Left ventricle myocardium inferior (tissue), 1 donor: ENCODE data around the gene PPP1R14B. TPM values are rescaled to one million over a fixed set of nuclear protein-coding genes. Genes with fewer than 3 reads are reported as not detected.

Experiments
- DNase-seq: peaks from one replicate; pipeline ENCODE4 v3.0.0-alpha.2; 2020
- H3K27ac ChIP-seq: fragments of 200-600 bp; replicated peaks from 2 replicates; pipeline ENCODE4 v1.8.0; 2021
- H3K27me3 ChIP-seq: fragments of 200-600 bp; 2 replicates; pipeline ENCODE4 v1.8.0; 2021; ENCODE audit warnings: low read depth
- H3K36me3 ChIP-seq: fragments of 200-600 bp; 2 replicates; pipeline ENCODE4 v1.8.0; 2021
- H3K4me1 ChIP-seq: fragments of 200-600 bp; 2 replicates; pipeline ENCODE4 v1.8.0; 2021
- H3K4me3 ChIP-seq: fragments of 200-600 bp; 2 replicates; pipeline ENCODE4 v1.8.0; 2021; ENCODE audit warnings: mild to moderate bottlenecking, moderate library complexity
- H3K9me3 ChIP-seq: fragments of 200-600 bp; replicated peaks from 2 replicates; pipeline ENCODE4 v1.8.0; 2021
- CTCF ChIP-seq: fragments of 200-600 bp; IDR thresholded peaks from 2 replicates; pipeline ENCODE4 v1.8.0; 2021; ENCODE audit warnings: antibody characterized with exemption, mild to moderate bottlenecking, borderline replicate concordance
- intact Hi-C: fragments of 100-400 bp; cut with micrococcal nuclease; formaldehyde crosslinking; loops from one replicate; pipeline ENCODE4 v1.11.0; 2022
- total RNA-seq: library from RNA; stranded (reverse); fragmentation: NEBNext Ultra II Directional; extraction: Animal tissue kit (Norgen Biotek cat#: 25700); gene quantifications from one replicate; pipeline ENCODE4 v1.2.1, GENCODE V29; 2021
- donor health status: DM: no; HTN: yes; CAD: no; lungs with severe emphysema.

PPP1R14B gene
- total RNA-seq, 1 donor from 2014 or later = 102 TPM

GRCh38 chr11:64254326-64254725 is 7.6 kb upstream of the PPP1R14B start:
- intact Hi-C loops = no loop called here
- no peak for TF ChIP-seq CTCF
- Histone ChIP-seq H3K9me3 (no peaks in the 10 kb centered on the region), H3K4me3 (no peak overlapping the region), H3K27ac (no peak overlapping the region), H3K4me1 (peaks cover 36% of the 10 kb centered on the region), H3K27me3 (no peaks in the 10 kb centered on the region), H3K36me3 (peaks cover 49% of the 10 kb centered on the region)
- no peak for DNase-seq

DNA sequence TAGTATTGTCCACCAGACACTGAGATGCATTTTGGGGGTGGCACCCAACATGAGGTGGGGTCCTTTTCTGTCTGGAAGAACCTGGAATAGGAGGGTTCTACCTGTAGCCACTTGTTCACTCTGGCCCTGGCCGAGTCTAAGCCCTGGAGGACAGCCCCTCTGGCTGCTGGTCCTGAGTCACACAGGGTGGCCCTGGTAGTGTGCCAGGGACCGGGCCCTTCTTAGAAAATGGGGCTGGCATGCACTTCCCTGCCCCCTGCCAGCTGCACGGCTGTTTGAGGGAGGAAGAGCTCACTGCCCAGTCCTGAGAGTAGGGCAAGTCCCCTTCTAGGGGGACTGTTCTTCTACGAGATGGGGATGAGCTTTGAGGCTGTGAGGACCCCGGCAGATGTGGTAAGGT is 6.7 kb upstream of the PPP1R14B start:
- no peaks in the 10 kb centered on the region for H3K9me3 ChIP-seq
- intact Hi-C loops = no loop called here
- H3K4me1 ChIP-seq = peaks cover 36% of the 10 kb centered on the region
- TF ChIP-seq CTCF = no peak
- no peak overlapping the region for H3K4me3 ChIP-seq
- peaks cover 40% of the 10 kb centered on the region for H3K36me3 ChIP-seq
- H3K27ac ChIP-seq = peak overlapping the region; percentile 16
- DNase-seq = no peak
- H3K27me3 ChIP-seq = no peaks in the 10 kb centered on the region

DNA sequence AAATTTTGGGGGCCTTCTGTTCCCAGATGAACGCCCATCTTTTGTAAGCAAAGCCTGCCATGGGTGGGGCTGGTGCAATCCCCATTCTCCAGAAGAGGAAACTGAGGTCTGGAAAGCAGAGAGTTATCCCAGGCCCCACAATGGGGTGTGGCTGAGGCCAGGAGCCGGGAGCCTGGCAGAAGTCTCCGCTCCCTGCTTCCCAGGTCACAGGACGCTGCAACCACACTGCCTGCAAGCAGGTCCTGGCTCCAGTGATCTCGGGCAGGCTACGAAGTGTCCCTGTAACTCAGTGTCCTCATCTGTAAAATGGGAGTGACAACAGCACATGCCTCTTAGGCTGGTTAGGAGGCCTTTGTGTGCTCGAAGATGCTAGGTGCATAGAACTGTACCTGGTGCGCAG is 6.3 kb upstream of the PPP1R14B start:
- H3K27ac ChIP-seq = peak overlapping the region; percentile 84
- no peaks in the 10 kb centered on the region for H3K9me3 ChIP-seq
- no peak for DNase-seq
- H3K4me3 ChIP-seq = peak overlapping the region; percentile 88
- peaks cover 36% of the 10 kb centered on the region for H3K36me3 ChIP-seq
- peaks cover 36% of the 10 kb centered on the region for H3K4me1 ChIP-seq
- no peaks in the 10 kb centered on the region for H3K27me3 ChIP-seq
- no peak for TF ChIP-seq CTCF
- intact Hi-C loops = no loop called here

GRCh38 chr11:64252003-64252872 is 5.5 kb upstream of the PPP1R14B start:
- no peak for TF ChIP-seq CTCF
- peaks cover 29% of the 10 kb centered on the region for H3K36me3 ChIP-seq
- peak overlapping the region; percentile 88 for H3K4me3 ChIP-seq
- peak overlapping the region; percentile 84 for H3K27ac ChIP-seq
- intact Hi-C loops = no loop called here
- peaks cover 43% of the 10 kb centered on the region for H3K4me1 ChIP-seq
- DNase-seq = peak; percentile 53
- no peaks in the 10 kb centered on the region for H3K9me3 ChIP-seq
- H3K27me3 ChIP-seq = no peaks in the 10 kb centered on the region

GRCh38 chr11:64251753-64252002 is 4.9 kb upstream of the PPP1R14B start:
- peak overlapping the region; percentile 84 for H3K27ac ChIP-seq
- intact Hi-C loops = no loop called here

More at GRCh38 chr11:64251753-64252002, 4.9 kb upstream of the PPP1R14B start:
- DNase-seq = no peak
- peaks cover 24% of the 10 kb centered on the region for H3K36me3 ChIP-seq
- no peak for TF ChIP-seq CTCF
- H3K9me3 ChIP-seq = no peaks in the 10 kb centered on the region
- peaks cover 48% of the 10 kb centered on the region for H3K4me1 ChIP-seq
- no peaks in the 10 kb centered on the region for H3K27me3 ChIP-seq
- H3K4me3 ChIP-seq = peak overlapping the region; percentile 88
